ELR (cell line): ENCODE results near the gene IWS1.
"Not testable (repeated sequence)": the region's sequence is repeated elsewhere in the genome, so short reads cannot be mapped to it uniquely, and the experiment has no call there.

Source experiments
- DNase-seq: peaks from one replicate; pipeline ENCODE4 v3.0.0-alpha.2; 2015; ENCODE audit warnings: low read depth

Gene IWS1

DNA sequence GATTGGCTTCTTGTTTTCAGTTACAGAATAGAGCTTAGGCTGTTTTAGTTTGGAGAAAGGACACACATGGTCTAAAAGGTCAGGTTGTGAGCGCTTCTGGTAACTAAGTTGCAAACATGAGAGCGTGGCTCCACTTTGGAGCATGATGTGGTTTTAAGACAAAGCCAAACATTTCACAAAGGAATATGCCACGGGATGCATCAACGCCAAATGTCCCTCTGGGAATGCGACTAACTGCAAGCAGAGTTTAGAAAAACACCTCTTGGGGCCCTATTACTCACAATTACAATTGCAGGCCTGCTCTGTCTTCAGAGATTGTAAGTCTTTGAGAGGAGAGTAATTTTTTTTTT lies 34.6 kb upstream of the IWS1 start:
- DNase-seq: no peak

DNA sequence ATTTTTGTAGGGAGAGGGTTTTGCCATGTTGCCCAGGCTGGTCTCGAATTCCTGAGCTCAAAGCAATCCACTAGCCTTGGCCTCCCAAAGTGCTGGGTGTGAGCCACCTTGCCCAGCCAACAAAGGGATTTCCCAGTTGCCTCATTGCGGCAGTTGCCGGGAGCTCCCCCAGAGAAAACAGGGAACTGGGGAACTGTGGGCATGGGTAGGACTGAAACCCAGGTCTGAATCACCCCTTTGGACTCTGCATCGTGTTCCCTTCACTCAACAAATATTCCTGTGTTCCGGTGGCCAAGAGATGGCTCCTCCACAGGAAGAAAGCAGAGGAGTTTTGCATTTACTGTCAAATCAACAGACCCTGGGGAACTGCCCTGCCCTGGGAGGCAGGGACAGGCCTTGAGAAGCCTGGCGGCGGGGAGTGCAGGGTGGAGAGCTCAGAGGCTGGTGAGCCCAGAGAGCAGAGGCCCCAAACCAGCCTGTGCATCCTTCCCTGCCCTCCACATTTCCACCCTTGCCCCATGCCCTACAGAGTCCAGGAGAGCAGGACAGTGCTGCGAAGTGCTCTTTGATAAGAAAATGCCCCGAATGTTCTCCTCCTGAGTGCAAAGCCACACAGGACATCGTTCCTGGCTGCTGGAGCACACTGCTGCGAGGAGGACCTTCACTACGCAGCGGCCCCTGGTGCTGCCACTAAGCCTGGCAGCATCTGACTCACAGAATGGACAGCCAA lies 34.1 kb upstream of the IWS1 start:
- DNase-seq: no peak

DNA sequence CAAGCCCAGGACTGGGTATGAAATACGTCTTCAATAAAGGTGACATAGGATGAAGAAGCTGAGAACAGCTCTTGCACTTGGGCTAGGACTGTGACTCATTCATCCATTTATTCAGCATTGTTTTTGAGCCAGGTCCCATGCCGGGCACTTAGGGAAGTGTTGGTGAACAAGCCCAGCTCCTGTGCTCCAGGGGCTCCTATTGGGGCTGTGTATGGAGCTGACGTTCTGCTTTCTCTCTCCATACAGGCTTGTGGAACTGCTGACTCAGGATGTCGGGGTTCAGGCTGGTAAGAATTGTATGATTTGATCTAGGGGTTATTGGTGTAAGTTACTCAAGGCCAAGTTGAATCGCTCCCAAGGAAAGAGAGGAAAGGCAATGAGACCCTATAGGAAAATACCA lies 33.2 kb upstream of the IWS1 start:
- no peak for DNase-seq

DNA sequence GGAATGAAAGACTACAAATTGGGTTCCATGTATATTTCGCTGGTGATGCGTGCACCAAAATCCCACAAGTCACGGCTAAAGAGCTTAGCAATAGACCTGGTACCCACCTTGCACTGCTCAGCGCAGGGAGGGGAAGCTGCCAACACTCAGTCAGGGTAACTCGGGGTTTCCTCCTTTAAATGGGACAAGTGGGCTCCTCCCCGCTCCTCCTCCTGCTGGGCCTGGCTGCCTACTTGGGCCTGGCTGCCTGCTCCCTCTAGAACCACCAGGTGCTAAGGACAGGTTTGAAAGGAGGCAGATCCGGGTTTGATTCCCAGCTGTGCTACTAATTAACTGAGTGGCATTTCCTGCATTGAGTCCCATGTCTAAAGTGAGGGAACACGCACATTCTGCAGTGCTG lies 32.6 kb upstream of the IWS1 start:
- no peak for DNase-seq

DNA sequence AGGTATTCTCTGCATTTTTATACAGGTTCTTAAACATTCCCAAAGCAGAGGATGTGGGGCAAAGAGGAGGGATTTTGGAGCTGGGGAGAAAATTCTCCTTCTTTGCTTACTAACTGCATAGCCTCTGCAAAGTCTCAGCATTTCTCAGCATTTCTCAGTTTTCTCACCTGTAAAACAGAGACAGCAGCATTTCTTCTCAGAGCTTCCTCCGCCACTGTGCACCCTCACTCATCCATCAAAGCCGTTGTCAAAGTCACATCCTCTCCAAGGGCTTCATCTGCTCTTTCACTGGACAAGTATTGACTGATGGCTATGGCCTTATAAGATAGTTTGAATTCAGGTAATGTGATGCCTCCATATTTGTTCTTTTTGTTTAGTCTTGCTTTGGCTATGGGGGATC lies 26.6 kb upstream of the IWS1 start:
- no peak for DNase-seq

DNA sequence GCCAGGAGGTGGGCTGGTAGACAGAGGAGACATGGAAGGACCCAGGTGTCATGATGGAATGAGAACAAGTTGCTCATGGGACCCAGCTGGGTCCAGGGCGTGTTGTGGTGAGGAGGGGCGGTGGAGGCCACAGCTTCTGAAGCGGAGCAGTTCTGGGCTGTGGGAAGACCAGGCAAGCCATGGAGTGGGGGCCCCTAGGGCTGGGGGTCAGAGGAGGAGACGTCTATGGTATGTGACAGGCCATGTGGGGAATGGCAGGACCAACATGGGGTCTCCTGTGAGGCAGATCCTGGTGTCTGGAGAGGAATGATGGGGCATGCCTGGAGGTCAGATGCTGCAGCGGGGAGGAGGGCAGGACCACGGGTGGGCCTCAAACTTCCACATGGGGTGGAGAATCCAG lies 26.0 kb upstream of the IWS1 start:
- DNase-seq: no peak

DNA sequence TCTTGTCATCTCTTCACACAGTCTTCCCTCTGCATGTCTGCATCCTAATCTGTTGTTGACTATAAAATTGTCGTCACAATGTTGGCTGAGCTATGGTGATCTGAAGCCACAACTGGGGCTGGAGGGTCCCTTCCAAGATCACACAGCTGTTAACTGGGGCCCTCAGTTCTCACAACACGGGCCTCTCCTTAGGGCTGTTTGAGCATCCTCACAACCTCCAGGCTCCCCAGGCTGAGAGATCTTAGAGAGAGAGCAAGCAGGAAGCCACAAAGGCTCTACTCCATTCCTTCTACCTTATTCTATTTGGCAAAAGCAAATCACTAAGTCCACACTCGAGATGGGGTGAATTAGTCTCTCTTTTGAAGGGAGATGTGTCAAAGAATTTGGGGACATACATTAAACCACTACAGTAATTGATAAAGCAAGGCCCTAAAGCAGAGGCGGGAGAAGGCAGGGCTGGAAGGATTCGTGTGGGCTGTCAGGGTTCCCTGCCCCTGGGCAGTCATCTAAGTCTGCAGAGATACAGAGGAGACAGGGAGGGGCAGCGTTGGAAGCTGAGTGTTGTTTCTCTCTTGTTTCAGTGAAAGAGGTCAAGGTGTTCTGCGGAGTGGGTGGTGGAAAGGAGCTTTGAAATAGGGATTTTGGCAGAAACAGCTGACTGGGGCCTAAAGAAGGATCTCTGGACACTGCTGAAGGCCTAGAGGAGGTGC lies 25.1 kb upstream of the IWS1 start:
- no peak for DNase-seq

DNA sequence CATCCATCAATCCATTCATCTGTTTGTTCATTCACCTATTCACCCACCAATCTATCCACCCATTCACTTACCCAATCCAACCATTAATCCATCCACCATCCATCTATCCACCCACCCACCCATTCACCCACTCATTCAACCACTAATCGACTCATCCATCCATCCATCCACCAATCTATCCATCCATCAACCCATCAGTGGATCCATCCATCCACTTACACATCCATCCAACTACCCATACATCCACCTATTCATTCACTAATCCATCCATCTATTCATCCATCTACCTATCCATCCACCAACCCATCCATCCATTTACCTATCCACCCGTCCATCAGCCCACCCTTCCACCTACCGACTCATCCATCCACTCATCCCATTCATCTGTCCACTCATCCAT lies 20.5 kb upstream of the IWS1 start:
- DNase-seq: no peak

DNA sequence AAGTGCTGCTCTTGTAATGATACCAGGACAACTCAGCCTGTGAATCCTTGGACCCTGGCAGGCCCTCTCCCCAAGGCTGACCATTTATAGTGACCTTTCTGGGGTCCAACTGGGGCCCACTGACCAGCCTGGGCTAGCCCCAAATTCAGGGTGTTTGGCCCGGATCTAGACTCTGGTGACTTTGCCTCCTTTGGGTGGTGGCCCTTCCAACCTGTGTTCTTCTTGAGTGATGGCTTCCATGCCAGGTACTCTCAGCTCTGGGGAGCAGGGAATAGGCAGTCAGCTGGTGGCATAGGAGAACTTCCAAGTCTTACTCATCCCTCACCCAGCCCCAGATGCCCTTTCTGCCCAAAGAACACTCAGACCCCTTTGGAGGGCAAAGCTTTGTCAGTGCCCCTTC lies 19.5 kb upstream of the IWS1 start:
- no peak for DNase-seq

DNA sequence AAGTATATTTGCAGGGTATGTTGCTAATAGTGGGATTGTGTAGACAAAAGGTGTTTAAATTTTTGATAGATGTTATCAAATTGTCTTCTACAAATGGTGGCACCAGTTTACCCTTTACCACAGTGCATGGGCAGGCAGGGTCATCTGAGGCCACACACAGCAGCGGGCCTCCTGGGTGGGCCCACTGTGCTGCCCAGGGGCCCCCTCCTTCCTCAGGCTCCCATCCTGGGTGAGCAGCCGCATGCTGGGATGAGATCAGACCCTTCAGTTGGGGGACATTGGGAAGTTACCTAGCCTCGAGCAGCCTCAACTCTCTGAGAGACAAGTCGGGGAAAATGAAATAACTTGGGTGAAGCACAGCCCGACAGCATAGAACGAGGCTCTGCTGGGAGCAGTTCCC lies 18.9 kb upstream of the IWS1 start:
- no peak for DNase-seq

DNA sequence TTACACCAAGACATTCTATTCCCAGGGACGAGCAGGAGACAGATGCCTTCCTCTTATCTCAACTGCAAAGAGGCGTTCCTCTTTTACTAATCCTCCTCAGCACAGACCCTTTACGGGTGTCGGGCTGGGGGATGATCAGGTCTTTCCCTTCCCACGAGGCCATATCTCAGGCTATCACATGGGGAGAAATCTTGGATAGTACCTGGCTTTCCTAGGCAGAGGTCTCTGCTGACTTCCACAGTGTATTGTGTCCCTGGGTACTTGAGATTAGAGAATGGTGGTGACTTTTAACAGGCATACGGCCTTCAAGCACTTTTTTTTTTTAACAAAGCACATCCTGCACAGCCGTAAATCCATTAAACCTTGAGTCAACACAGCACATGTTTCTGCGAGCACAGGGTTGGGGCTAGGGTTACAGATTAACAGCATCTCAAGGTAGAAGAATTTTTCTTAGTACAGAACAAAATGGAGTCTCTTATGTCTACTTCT lies 16.8 kb upstream of the IWS1 start:
- DNase-seq: not testable (repeated sequence)

DNA sequence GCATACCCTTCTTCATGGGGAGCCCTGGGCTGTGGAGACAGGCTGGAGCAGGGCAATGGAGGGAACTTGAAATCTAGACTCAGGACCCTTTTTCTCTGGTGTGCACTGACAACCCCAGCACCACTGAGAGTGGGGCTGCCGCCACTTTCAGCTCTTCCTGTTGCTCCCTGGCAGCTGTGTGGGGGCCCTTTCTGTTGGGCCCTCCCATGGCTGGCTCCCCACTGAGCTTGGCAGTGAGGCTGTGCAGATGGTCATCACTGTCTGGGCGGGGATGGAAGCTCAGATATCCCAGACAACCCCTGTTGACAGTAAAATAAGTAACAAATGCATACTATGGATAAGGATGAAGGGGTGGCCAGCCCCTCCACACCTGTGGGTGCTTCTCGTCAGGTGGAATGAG lies 15.9 kb upstream of the IWS1 start:
- DNase-seq: no peak

DNA sequence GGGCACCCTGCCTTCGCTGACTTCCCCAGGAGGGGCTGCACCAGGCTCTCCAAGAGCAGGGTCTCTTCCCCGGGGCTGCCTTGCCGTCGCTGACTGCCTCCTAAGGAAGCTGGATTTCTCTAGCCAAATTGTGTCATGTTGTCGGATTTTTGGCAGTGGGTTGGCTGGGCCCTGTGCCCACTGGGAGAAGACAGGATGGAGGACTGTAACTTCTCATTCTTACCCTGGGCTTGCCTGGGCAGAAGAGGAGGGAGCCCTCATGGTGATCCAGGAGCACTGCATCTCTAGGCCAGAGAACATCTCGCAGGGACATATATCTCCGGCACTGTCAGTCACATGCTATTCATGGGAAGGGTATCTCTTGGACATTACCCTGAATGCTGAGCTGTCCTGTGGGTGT lies 15.5 kb upstream of the IWS1 start:
- DNase-seq: no peak

DNA sequence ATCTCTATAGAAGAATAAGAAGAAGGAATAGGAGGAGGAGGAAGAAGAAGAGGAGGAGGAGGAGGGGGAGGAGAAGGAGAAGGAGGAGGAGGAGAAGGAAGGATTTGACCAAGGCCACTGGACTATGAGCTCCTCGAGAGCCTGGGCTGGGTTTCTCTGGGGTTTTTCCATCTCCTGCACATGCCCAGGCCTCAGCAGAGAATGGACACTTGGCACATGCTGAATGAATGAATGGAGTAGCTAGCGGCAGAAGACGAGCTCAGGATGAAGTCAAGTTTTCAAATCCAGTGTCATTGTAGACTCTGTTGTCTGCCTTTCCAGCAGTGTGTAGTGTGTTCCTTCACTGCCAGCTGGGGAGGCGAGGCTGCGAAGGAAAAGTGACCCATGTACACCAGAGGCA lies 11.4 kb upstream of the IWS1 start:
- DNase-seq: no peak

DNA sequence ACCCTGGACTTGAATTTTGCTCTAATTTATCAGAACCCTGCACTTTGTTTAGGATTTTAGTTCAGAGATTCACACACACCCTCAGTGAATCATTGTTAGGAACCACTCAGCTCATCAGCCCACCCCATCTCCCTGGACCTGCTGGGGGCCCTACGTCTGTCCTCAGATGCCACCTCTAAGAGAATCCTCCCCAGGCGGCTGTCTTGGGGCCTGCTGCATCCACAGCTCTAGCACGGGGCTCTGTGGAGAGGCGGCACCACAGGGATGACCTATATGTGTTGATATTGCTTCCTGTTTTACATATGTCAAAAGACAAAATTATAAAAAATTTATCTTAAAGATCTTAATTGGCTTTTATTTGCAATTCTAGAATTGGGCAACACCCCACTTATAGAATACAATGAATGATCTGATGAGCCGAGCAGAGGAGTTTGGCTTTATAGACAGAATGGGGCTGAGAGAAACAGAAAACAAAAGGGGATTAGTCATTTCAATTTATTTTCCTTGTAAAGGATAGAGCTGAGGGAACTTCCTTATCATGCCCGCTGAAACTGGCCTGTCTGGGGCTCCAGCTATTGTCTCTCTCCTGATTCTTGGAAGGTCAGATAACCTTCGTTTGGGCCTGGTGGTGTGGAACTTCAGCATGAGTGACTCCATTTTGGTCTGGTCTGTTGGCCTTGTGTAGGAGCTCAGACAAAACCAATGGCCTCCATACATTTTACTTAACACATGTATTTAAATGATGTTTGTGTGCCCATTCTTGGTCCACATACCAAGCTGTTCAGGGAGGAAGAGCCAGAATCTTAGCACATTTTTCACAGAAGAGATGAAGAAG lies 10.6 kb upstream of the IWS1 start:
- DNase-seq: no peak

DNA sequence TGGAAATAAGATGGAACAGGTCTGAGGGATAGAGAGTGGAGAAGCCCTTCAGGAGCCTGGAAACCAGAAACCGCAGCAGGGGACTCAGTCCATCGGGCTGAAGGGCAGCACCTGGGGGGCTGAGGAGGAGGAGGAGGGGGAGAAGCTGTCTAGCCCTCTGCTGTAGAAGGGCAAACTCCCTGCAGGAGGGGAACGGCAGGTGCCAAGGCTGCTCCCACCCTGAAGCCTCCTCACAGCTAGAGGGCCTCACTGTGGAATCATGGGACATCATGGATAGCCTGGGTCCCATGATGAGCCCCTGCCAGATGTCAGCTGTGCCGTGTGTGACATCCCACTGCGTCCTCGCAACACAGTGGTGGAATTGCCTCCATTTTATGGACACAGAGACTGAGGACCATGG lies 9.6 kb upstream of the IWS1 start:
- DNase-seq: no peak

DNA sequence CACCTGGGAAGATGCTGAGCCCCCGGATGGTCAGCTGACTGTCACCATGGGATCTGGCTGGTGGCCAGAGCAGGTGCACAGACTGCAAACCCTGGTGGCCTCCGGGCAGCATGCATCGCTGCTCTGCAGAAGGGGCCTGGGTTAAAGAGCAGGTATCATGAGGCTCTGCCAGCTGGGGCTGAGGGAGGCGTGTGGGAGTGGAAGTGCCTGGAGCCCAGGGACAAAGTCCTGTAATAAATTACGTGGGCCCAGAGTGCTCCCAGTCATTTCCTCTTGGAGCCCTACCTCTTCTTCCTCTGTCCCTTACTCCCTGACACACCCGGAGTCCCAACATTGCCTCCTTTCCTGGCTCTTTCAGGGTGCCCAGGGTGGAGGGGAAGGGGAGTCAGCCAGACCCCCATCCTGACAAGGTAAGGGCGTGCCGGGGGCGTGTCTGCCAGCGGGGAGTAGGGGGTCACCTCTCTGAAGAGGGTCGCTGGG lies 9.2 kb upstream of the IWS1 start, which contains the start of gene MYO7B:
Gene MYO7B, plus strand, starts transcription at position 262 of the 480 bp plus-strand sequence. CDS start 24,040 bp downstream, outside the sequence.
- DNase-seq: no peak

DNA sequence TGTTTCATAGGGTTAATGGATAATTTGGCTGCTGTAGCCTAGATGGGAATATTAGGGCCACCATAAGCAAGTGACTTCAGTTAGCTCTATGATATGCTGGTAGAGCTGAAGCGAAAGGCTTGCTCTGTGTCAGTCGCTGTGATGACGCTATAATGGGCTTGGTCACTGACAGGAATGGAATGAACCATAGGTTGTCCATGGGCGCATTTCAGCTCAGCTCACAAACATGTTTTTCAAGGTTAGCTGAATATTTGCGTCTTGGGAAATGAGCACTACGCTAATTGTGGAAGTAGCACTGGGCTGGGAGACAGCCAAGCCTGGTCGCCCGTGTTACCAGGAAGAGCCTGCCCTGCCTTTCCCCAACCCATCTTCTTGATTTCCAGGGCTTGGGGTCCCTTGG lies 6.0 kb upstream of the IWS1 start:
- no peak for DNase-seq

DNA sequence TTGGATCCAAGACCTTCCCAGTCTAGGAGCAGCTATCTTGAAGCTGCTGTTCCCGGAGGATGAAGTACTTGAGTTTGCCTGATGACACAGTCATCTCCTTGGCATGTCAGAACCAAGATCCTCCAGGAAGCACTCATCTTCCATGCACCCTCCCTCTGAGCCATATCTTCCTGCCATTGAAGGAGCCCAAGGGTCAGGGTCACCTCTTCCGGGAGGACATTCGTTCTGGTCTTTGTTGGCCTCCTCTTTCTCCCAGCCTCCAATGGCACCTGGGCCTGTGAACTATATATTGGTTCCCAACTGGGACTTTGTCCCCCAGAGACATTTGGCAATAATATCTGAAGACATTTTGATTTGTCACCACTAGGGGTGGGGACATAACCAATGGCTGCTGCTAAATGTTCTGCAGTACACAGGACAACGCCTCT lies 4.9 kb upstream of the IWS1 start:
- DNase-seq: peak; percentile 79

DNA sequence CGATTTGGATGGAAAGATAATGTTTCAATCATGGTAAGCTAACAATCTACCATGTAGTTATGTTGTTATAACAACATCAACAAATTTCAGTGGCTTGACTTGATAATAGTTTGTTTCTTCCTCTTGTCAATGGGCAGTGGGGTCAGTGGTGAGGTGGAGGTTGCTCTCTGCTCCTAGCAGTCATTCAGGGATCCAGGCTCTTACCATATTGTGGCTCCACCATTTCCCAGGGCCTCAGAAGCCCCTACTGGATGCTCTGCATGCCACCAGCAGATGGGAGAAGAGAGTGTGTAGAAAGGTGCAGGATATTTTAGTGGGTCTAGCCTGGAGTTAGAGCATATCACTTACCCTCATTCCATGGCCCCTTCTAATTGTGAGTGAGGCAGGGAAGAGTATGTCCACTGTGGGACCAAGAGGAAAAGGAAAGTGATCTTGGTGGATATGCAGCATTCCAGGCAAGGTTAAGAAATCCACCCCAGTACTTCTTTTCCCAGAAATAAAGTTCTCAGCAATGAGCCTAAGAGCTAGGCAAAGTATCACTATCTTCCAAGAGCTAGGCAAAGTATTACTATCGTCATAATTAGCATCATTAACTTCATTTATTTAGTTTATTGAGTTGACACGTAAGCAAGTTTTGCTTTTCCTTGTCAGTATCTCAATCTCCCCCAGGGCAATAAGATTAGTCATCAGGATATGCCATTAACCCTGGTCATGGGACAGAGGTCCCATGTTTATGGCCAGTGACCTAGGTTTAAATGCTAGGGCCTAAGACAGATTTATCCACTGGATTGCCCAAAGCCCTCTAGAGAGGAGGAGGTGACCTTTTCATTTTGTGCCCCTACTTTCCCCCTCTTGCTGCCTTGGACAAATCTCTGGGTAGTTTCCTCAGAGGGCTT lies 4.2 kb upstream of the IWS1 start:
- DNase-seq: peak; percentile 85

DNA sequence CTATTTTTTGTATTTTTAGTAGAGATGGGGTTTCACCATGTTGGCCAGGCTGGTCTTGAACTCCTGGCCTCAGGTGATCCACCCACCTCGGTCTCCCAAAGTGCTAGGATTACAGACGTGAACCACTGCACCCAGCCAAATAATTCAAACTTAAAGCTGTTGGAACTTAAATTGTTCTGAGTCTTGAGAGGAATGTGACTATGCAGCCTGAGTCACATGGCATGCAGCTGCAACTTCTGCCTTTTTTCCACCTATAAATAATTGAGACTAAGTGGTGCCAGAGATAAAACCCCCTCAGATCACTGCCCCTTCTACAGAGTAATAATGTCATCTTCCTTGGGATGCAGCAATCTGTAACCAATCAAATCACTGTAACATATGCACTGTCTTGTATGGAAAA lies 3.1 kb upstream of the IWS1 start:
- DNase-seq: peak; percentile 47

DNA sequence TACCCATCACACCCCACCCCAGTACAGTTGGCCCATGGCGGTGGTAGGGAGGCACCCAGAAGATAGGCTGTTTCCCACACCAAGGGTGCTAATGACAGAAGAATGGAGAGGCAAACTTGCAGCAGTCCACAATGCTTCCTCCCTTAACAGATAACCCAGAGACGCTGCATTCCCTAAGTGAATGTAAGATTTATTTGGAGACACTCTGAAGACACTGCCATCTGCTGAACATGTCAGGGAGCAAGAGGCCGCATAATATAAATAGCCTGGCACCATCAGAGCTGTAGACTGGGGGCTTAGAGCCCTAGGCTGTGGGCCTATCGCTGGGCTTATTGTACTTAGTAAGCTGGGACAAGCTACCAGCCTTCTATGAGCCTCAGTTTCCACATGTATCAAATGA lies 2.2 kb upstream of the IWS1 start:
- no peak for DNase-seq
